ENCODE data around the gene U2AF1L4.
A peak's percentile ranks its signal among the peaks of the same experiment; 100 is the strongest.

The U2AF1L4 gene

GRCh38 chr19:35757749-35758608, 12.8 kb upstream of the U2AF1L4 start, which contains the start of gene PROSER3:
Gene PROSER3, plus strand, starts transcription at chr19:35758176. Its CDS starts 40 bp downstream, at chr19:35758216.
- peak; percentile 96 to 97 for DNase-seq (ENCODE audit: low read depth in 2 of 2, low spot score in 1 of 2)

DNA sequence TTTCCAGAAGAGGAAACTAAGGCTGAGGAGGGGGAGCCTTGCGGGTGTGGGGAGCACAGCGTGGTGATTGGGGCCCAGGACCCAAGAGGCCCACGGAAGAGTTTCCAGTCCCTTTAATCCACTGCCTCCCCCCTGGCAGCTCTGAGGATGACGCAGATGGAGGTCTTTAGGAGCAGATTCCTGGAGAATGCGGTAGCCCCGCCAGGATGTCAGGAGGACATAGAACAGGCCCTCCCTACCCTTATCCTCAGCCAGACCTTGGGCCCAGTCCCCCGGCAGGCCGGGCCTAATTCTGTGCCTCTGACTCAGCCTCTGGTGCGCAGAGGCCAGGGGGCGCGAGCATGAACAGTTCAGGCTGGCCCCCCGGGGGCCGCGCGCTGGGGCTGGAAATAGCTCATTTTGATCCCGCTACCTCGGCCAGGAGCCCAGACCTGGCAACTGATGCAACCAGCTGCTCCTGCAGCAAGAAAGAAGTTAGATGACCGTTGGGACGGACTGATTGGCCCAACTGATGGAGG, 12.1 kb upstream of the U2AF1L4 start:
- DNase-seq (ENCODE audit: low read depth in 2 of 2, low spot score in 1 of 2) = no peak

GRCh38 chr19:35756377-35757230, 11.4 kb upstream of the U2AF1L4 start, which contains the start of gene HSPB6:
Gene HSPB6, minus strand, starts transcription at chr19:35757029. Its CDS starts 21 bp downstream, at chr19:35757008.
- no peak for DNase-seq (ENCODE audit: low read depth in 2 of 2, low spot score in 1 of 2)

GRCh38 chr19:35755550-35756376, 10.5 kb upstream of the U2AF1L4 start:
- DNase-seq (ENCODE audit: low read depth in 2 of 2, low spot score in 1 of 2) = peak in 1 of 2 donors; percentile 41

DNA sequence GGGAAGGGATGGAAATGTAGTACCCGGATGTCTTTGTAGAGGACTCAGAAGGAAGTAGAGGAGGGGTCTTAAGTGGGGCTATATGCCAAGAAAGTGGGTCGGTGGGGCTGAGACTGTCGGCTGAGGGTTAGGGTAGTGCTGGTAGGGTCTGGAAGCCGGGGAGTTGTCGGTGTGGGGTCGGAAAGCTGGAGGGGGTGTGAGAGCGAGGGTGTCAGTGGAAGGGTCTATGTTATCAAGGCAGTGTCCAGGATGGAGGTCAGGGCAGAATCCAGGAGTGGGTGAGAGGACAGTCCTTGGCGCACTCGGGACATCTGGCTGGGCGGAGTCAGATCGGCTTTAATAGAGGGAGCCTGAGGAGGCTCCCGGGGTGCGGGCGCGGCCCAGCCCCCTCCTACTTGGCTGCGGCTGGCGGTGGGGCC, 9.9 kb upstream of the U2AF1L4 start:
- no peak for DNase-seq (ENCODE audit: low read depth in 2 of 2, low spot score in 1 of 2)

GRCh38 chr19:35754370-35755130, 9.3 kb upstream of the U2AF1L4 start:
- DNase-seq (ENCODE audit: low read depth in 2 of 2, low spot score in 1 of 2) = no peak

DNA sequence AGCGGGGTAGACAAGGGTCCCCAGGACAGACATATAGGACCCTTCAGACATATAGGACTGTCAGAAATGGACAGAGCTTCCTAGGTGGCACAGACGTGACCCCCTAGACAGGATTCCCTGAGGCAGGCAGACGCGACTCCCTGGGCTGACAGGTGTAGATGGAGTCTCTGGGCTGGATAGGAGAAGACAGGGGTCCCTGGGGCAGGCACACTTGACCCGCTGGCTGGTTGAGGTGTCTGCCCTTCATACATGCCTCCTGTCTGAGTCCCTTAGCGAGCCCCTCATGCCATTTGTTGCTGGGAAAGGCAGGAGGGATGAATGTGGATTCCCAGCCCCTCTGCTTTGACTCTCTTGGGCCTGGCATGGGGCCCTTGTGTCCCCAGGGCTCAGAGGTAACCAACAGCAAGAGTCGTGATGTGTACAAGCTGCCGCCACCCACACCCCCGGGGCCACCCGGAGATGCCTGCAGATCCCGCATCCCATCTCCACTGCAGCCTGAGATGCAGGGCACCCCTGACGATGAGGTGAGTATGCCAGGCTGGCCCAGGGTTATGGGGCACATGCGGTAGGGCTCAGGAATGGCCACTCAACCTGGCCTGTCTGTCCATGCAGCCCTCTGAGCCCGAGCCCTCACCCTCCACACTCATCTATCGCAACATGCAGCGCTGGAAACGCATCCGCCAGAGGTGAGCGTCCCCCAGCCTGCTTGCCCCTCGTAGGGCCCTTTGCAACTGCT, 8.6 kb upstream of the U2AF1L4 start:
- no peak for DNase-seq (ENCODE audit: low read depth in 2 of 2, low spot score in 1 of 2)

DNA sequence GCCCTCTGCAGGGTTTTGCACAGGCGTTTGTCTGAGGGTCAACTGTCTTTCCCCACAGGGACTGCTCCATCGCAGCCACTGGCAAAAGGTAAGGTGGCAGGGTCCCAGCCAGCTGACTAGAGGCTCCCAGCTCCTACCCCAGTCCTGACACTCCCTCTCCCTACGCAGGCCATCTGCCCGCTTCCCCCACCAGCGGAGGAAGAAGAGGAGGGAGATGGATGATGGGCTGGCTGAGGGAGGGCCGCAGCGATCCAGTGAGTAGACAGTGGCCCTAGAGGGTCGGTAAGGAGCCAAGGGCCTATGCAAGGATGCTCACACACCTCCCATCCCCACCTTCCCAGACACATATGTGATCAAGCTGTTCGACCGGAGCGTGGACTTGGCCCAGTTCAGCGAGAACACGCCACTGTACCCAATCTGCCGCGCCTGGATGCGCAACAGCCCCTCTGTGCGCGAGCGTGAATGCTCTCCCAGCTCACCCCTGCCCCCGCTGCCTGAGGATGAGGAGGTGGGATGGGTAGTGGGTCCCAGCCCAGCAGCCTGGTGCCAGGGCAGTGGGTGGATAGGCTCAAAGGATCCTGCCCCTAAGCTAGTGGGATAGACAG, 7.6 kb upstream of the U2AF1L4 start:
- DNase-seq (ENCODE audit: low read depth in 2 of 2, low spot score in 1 of 2) = no peak

DNA sequence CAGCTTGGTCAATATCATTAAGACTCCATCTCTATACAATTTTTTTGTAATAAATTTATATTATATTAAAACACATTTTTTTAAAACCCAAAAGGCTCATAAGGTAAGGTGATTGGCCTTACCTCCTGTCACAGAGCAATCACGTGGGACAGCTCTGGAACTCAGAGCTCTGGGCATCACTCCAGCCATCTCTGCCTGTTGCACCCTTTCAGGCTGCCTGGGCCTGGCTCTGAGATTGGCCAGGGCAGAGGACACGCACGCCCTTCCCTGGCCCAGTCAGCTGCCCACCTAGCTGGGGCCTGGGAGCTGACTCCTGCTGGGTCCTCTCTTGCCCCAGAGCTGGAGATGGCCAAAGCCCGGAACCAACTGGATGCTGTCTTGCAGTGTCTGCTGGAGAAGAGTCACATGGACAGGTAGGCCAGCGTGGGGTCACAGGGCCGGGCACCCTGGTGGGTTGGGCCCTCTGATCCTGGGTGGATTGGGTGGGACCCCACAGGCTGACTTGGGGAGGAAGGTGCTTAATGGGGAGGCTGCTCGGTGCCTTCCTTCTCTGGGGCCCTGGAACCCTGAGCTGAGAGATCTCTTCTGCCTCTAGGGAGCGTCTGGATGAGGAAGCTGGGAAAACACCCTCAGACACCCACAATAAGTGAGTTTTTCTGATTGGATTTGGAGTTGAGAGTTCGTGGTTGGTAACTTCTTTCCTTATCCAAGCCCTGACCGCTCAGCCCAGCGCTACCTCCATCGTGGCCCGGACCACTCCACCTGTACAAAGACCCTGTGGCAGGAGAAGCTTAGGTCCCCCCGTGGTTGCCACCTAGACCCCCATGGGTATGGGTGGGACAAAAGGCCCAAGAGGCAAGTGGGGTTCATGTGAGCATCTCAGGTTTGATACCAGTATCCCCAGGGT, 6.9 kb upstream of the U2AF1L4 start:
- DNase-seq (ENCODE audit: low read depth in 2 of 2, low spot score in 1 of 2) = no peak

DNA sequence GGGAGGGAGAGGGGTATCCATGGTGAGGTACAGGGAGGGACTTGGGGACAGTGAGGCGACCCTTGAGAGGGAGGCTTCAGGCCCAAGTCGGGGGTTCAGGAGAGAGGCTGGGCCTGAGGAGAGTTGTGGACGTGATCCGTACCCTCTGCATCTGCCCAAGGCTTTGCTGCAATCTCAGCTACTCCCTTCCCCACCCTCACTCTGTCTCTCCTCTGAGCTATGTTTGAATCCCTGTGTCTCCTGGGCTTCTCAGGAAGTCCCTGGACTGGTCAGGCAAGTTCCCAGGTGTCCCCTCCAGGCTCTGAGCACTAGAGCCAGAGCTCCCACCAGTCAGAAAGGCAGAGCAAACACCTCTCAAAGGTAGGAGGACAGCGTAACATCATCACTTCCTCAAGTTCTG, 4.9 kb upstream of the U2AF1L4 start:
- no peak for DNase-seq (ENCODE audit: low read depth in 2 of 2, low spot score in 1 of 2)

DNA sequence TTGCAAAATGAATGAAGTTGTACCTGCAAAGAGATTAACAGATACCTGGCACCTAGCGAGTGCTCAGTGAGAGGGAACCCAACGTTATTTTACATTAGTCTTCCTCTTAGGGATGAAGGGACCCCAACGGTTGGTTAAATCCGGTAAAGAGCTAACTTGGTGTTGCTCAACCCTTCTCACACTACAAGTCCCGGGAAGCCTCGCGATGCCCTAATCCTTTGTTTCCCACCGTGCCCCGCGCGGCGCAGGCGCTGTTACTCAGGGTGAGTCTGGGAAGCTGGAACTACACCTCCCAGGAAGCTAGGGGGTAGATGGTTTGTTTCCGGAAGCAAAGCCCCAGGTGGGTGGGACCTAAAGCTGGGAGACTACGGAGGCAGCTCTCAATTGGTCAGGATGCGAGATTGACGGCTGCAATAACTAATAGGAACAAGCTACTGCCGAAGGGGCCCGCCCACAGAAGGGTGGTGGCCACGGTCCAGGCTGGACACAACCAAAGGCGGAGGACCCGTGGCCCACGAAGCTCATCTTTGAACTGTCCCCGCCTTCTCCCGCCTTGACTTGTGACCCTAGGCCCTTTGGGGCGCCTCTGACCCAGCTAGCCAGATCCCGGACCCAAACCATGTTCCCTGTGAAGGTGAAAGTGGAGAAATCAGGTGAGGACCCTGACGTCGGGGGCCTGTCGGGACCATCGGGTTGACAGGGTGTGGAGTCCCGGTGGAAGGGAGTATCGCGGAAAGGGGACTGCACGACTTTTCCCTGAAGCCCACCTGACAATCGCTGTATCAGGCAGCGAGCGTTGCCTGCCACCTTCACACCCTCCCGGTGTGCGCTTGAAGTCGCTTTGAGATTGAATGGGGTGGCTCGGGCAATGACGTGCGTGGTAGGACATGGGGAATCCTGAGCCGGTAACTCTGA, 3.1 kb upstream of the U2AF1L4 start, which contains the start of gene LIN37:
TSS of gene LIN37 (plus strand) at position 471 of the 915 bp plus-strand sequence. CDS start at position 620, 149 bp downstream.
- peak; percentile 98 for DNase-seq (ENCODE audit: low read depth in 2 of 2, low spot score in 1 of 2)

GRCh38 chr19:35746531-35746930, 1.3 kb upstream of the U2AF1L4 start:
- DNase-seq (ENCODE audit: low read depth in 2 of 2, low spot score in 1 of 2) = no peak

DNA sequence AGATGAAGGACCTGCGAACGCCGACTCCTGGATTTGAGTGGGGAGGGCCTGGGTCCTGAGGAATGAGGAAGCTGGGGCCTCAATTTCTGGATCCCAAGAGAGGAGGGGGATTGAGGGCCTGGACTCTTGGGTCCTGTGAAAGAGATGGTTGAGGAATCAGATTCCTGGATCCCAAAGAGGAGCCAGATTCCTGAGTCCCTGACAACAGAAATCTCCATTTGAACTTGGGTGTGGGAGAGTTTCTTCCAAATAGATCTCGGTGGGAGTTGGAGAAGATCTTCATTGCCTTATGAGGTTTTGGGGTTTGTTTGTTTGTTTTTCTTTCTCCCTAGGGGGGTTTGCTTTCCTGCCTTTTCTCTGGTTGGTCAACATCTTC, 857 bp upstream of the U2AF1L4 start:
- no peak for DNase-seq (ENCODE audit: low read depth in 2 of 2, low spot score in 1 of 2)

GRCh38 chr19:35744430-35745327, 539 bp downstream of the U2AF1L4 start:
- peak; percentile 86 to 90 for DNase-seq (ENCODE audit: low read depth in 2 of 2, low spot score in 1 of 2)

DNA sequence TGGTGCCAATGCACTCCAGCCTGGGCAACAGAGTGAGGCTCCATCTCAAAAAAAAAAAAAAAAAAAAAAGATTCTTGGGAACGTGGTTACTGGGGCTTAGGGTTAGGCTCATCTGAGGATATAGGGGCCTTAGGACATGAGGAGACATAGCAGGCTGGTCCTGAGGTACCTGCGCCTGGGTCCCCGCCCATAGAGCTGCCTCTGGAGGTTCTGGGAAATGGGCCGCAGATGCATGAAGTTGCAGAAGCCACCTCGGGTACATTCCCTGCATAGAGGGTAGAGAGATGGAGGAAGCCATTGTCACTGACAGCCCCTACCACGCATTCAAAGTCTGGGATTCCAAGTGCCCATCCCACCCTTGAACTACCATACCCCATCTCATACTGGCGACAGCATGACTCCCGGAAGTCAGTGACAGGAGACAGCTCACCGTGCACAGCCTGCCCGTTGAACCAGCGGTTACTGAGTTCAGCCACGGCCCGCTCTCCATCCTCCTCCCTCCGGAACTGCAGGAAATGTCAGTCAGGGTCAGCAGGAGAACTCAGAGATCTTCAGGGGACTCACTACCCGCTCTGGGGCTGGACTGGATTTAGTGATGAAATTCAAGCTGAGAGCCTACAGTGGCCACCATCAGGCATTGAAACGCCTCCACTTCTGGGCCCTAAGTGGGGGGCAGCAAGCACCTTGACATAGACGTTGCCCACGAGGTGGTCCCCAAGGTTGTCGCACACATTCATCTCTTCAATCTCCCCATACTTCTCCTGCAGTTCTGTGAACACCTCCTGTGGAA, 1.4 kb downstream of the U2AF1L4 start:
- DNase-seq (ENCODE audit: low read depth in 2 of 2, low spot score in 1 of 2) = no peak

Measured in stimulated activated CD8-positive, alpha-beta memory T cell treated with anti-CD3 and anti-CD28 coated beads, Interleukin-4, amount 100 ng/mL, for 4 hours (primary cell).